Body of pancreas (tissue), 4 donors: ENCODE measurements around the gene YKT6.

ENCODE experiments used
- CTCF ChIP-seq, 7 experiments: fragments of 450-650 bp in 4 of 7; fragments of 200-600 bp in 3 of 7; sonication (generic) in 3 of 7; IDR thresholded peaks; one replicate each; pipeline ENCODE4 v1.5.1; 2016 to 2019; ENCODE audit warnings: antibody characterized with exemption in 7 of 7
- POLR2A ChIP-seq, 3 donors: fragments of 450-650 bp; IDR thresholded peaks; one replicate each; pipeline ENCODE4 v1.6.1; 2016; ENCODE audit warnings: antibody characterized with exemption in 3 of 3, mild to moderate bottlenecking in 2 of 3

DNA sequence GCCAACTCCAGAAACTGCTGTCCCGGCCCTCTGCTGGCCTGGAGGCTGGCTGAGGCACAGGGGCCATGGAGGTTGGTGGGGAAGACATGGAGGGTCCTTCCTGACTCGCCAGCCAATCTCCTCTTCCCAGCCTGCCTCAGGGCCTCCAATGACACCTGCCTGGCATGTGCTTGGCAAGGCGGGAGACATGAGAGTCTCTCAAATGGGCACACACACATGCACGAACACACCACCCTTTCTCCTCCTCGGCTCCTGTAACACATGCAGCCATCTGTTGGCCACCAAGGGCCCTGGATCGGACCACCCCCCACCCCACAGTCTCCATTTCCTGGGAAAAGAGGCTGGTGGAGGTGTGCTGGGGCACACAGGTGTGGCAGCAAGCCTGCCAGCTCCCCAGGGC is 56.4 kb downstream of the YKT6 start:
- TF ChIP-seq CTCF (IDR thresholded peaks at IDR 0.05) (no peak), POLR2A (IDR thresholded peaks at IDR 0.05) (no peak)
